ENCODE data around the gene FAN1. TPM values are rescaled to one million over a fixed set of nuclear protein-coding genes. Genes with fewer than 3 reads are reported as not detected.
A peak's percentile ranks its signal among the peaks of the same experiment; 100 is the strongest.

FAN1 gene
- total RNA-seq, 6 donors from 2014 or later: 10.2 to 22.0 (median 14.8) TPM

DNA sequence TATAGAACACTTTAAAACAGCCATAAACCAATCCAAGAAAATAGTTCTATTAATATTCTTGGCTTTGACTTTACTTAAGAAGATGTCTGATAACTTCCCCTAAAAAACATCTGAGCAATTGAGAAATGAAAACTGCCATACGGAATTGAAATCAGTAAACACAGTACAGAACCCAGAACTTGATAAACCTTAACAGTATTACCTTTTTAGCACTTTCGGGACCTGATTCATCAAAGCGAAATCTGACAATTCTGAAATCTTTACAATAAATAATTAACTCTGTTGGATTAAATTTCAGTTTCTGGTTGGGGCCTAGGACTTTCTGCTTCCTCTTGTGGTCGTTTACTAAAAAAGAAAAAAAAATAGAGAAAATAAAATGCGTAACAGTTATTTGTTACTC is 70.4 kb downstream of the FAN1 start:
- 81 to 82% methylated on average over 5 of the region's 5 CpGs for WGBS, 2 donors
- H3K36me3 ChIP-seq: peaks cover 0 to 47% (median 6%) of the 10 kb centered on the region in 4 donors
- H3K27me3 ChIP-seq: no peaks in the 10 kb centered on the region
- ATAC-seq (ENCODE audit: low FRiP score in 2 of 2) (no peak), DNase-seq (no peak)
- peaks cover 0 to 15% (median 3%) of the 10 kb centered on the region in 4 donors for H3K4me1 ChIP-seq
- H3K9me3 ChIP-seq: no peaks in the 10 kb centered on the region
- no peak overlapping the region for H3K4me3 ChIP-seq
- H3K27ac ChIP-seq: no peak overlapping the region
- TF ChIP-seq POLR2AphosphoS5 (IDR thresholded peaks at IDR 0.05) (no peak), CTCF (IDR thresholded peaks at IDR 0.05) (no peak), EP300 (IDR thresholded peaks at IDR 0.05) (no peak), POLR2A (IDR thresholded peaks at IDR 0.05) (no peak)

DNA sequence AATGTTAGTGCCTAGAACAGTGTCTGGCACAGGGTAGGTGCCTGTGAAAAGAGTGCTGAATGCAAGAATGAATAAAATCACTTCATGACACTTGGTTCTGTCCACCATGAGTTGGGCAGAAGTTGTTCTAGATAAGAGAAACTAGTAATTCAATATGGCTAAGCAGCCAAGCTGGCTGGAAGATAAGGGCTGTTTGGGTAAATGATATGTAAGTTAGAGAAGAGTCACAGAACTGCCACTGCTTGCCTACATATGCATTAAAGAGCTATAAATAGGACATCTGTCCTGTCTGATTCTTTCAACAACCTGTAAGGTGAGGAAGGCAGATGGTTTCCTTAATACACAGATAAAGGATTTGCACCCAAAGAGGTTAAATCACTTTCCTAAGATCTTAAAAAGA is 74.6 kb downstream of the FAN1 start:
- no peak overlapping the region for H3K27ac ChIP-seq
- ATAC-seq (ENCODE audit: low FRiP score in 2 of 2) (no peak), DNase-seq (no peak)
- peaks cover 2 to 45% (median 11%) of the 10 kb centered on the region in 4 donors for H3K36me3 ChIP-seq
- H3K4me3 ChIP-seq: no peak overlapping the region
- H3K4me1 ChIP-seq: peaks cover 17 to 28% (median 19%) of the 10 kb centered on the region in 4 donors
- H3K27me3 ChIP-seq: no peaks in the 10 kb centered on the region
- no peaks in the 10 kb centered on the region for H3K9me3 ChIP-seq
- TF ChIP-seq POLR2AphosphoS5 (IDR thresholded peaks at IDR 0.05): no peak
- TF ChIP-seq POLR2A (IDR thresholded peaks at IDR 0.05): no peak
- TF ChIP-seq CTCF (IDR thresholded peaks at IDR 0.05): no peak
- no peak for TF ChIP-seq EP300 (IDR thresholded peaks at IDR 0.05)

DNA sequence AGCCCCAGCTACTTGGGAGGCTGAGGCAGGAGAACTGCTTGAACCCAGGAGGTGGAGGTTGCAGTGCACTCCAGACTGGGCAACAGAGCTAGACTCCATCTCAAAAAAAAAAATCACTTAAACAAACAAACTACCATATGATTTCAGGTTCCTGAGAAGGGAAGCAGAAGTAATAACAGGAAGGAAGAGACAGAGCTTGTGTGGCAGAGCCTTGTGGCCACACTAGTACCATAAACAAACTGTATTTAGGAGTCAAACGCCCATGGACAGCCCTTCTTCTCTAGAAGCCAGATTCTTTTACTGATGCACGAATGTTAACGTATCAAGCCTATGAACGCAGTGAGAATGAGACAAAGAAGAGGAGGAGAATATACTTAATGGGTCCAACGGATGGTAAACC is 75.7 kb downstream of the FAN1 start:
- H3K9me3 ChIP-seq: no peaks in the 10 kb centered on the region
- H3K4me3 ChIP-seq: no peak overlapping the region
- H3K27ac ChIP-seq: peak overlapping the region in 3 of 4 donors; percentile 1 to 38 (median 27)
- DNase-seq: no peak
- 69 to 81% methylated on average over 5 of the region's 5 CpGs for WGBS, 2 donors
- TF ChIP-seq CTCF (IDR thresholded peaks at IDR 0.05) (no peak), POLR2A (IDR thresholded peaks at IDR 0.05) (no peak), POLR2AphosphoS5 (IDR thresholded peaks at IDR 0.05) (no peak), EP300 (IDR thresholded peaks at IDR 0.05) (no peak)
- peak; percentile 55 to 60 for ATAC-seq (ENCODE audit: low FRiP score in 2 of 2)
- no peaks in the 10 kb centered on the region for H3K27me3 ChIP-seq
- peaks cover 29 to 39% (median 30%) of the 10 kb centered on the region in 4 donors for H3K4me1 ChIP-seq
- H3K36me3 ChIP-seq: peaks cover 2 to 33% (median 7%) of the 10 kb centered on the region in 4 donors

DNA sequence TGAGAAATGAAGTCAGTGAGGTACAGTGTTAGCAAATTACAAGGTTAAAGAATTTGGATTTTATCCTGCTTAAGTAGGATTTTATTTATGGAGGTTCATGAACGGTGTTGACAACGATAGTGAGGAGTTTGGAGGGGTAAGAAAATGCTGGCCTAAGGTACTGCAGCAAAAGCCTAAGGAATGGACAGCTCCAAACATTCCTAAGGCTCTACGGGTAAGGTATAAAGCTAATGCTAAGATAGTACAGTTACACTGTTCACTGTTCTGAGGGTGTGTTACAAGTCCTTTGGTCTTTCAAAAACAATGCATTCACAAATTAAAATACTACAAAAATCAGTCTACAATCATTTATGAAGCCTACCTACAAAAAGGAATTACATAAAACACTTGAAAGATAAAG is 80.4 kb downstream of the FAN1 start:
- Histone ChIP-seq H3K36me3 (peaks cover 2 to 39% (median 10%) of the 10 kb centered on the region in 4 donors), H3K27me3 (no peaks in the 10 kb centered on the region), H3K4me1 (peaks cover 50 to 59% (median 55%) of the 10 kb centered on the region in 4 donors), H3K4me3 (no peak overlapping the region), H3K27ac (peak overlapping the region in 3 of 4 donors; percentile 10 to 67 (median 67)), H3K9me3 (no peaks in the 10 kb centered on the region)
- 71 to 80% methylated on average over 3 of the region's 3 CpGs for WGBS, 2 donors
- no peak for ATAC-seq (ENCODE audit: low FRiP score in 2 of 2)
- no peak for DNase-seq
- TF ChIP-seq POLR2AphosphoS5 (IDR thresholded peaks at IDR 0.05) (no peak), CTCF (IDR thresholded peaks at IDR 0.05) (no peak), EP300 (IDR thresholded peaks at IDR 0.05) (no peak), POLR2A (IDR thresholded peaks at IDR 0.05) (no peak)

DNA sequence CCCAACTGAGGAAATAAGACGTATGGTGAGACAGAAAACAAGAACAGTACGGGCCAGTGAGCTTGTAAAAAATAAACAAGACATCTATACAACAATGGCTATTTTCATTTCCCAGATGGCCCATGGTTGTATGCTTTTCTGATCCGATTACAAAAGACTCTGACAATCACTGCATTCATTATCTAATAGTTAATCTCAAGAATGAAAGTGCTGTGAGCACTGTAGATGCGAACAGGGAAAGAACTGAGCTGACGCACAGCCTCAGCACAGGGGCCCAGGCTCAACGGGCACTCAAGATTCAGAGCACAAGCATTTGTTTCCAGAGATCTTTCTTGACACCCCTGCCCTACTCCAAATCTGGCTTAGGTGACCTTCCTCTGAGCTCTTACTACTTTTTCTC is 80.8 kb downstream of the FAN1 start:
- Histone ChIP-seq H3K27me3 (no peaks in the 10 kb centered on the region), H3K36me3 (peaks cover 2 to 39% (median 10%) of the 10 kb centered on the region in 4 donors), H3K4me3 (peak overlapping the region in 1 of 4 donors; percentile 3), H3K4me1 (peaks cover 48 to 61% (median 57%) of the 10 kb centered on the region in 4 donors), H3K27ac (peak overlapping the region in 3 of 4 donors; percentile 19 to 67 (median 67)), H3K9me3 (no peaks in the 10 kb centered on the region)
- TF ChIP-seq CTCF (IDR thresholded peaks at IDR 0.05): no peak
- TF ChIP-seq POLR2A (IDR thresholded peaks at IDR 0.05): no peak
- TF ChIP-seq POLR2AphosphoS5 (IDR thresholded peaks at IDR 0.05): no peak
- TF ChIP-seq EP300 (IDR thresholded peaks at IDR 0.05): no peak
- DNase-seq (no peak), ATAC-seq (ENCODE audit: low FRiP score in 2 of 2) (no peak)
- WGBS, 2 donors: 36 to 42% methylated on average over 6 of the region's 6 CpGs

Measured in upper lobe of left lung (tissue), 6 donors.